Measurements from ENCODE around the gene NOTCH2. TPM values are rescaled to one million over a fixed set of nuclear protein-coding genes. Genes with fewer than 3 reads are reported as not detected.

NOTCH2 gene
- total and polyA plus RNA-seq, 9 of the 15 experiments (the other 6 are each of a cell fraction or from before 2014, with no cell fraction given): 0.04 to 1.2 (median 0.28) TPM; not detected in 1

GRCh38 chr1:119966020-119966419, 103.4 kb downstream of the NOTCH2 start (continued):
- TF ChIP-seq AFF4 (CRISPR knock-in tag; IDR thresholded peaks at IDR 0.05): no peak
- no peak for TF ChIP-seq ZNF41 (CRISPR knock-in tag; conservative IDR thresholded peaks at IDR 0.05)
- TF ChIP-seq OTX1 (CRISPR knock-in tag; IDR thresholded peaks at IDR 0.05): no peak
- TF ChIP-seq ZFPM2 (CRISPR knock-in tag; IDR thresholded peaks at IDR 0.05): no peak
- TF ChIP-seq NCOA2 (IDR thresholded peaks at IDR 0.05; ENCODE audit: partially characterized antibody in 2 of 2): no peak
- TF ChIP-seq ZNF780A (CRISPR knock-in tag; IDR thresholded peaks at IDR 0.05): no peak
- no peak for TF ChIP-seq USF2 (CRISPR knock-in tag; IDR thresholded peaks at IDR 0.05)
- no peak for TF ChIP-seq BCL6 (CRISPR knock-in tag; IDR thresholded peaks at IDR 0.05)
- no peak for TF ChIP-seq NCOA1 (IDR thresholded peaks at IDR 0.05; ENCODE audit: low read depth)
- TF ChIP-seq CCNT2 (IDR thresholded peaks at IDR 0.05; ENCODE audit: borderline replicate concordance, extremely low read depth, insufficient read length, low read depth, low read length): no peak

Data from K562 (cell line).